T-helper 17 cell (primary cell): ENCODE results near the gene KCNQ5. TPM values are rescaled to one million over a fixed set of nuclear protein-coding genes. Genes with fewer than 3 reads are reported as not detected.

Source experiments
- ATAC-seq: fragments of 150-1000 bp; cut with Tn5 transposase; 2 replicates; pipeline ENCODE4 v1.10.0; 2021; ENCODE audit warnings: mild to moderate bottlenecking, moderate library complexity
- DNase-seq, 3 donors: peaks; one replicate each; pipeline versions ENCODE4 v3.0.0 to v3.0.0-alpha.2; 2020 to 2021
- H3K9me3 ChIP-seq: one replicate; pipeline ENCODE4 v1.7.0; 2013; ENCODE audit warnings: low read length, mild to moderate bottlenecking; ENCODE audit not compliant: control insufficient read depth, poor library complexity, severe bottlenecking
- H3K27ac Mint-ChIP-seq: one replicate; pipeline ENCODE4 v1.8.0; 2022; ENCODE audit warnings: mild to moderate bottlenecking, moderate library complexity, mixed read lengths
- H3K27me3 Mint-ChIP-seq: one replicate; pipeline ENCODE4 v1.8.0; 2022; ENCODE audit warnings: mixed read lengths
- H3K36me3 Mint-ChIP-seq: one replicate; pipeline ENCODE4 v1.8.0; 2022; ENCODE audit warnings: low read depth, mixed read lengths
- H3K4me1 Mint-ChIP-seq: one replicate; pipeline ENCODE4 v1.8.0; 2022; ENCODE audit warnings: mild to moderate bottlenecking, mixed read lengths
- H3K4me3 Mint-ChIP-seq: one replicate; pipeline ENCODE4 v1.8.0; 2022; ENCODE audit warnings: mild to moderate bottlenecking, moderate library complexity, mixed read lengths
- total RNA-seq, 4 donors: library from RNA in 2 of 4; stranded (reverse) in 2 of 4; gene quantifications; one replicate each; pipeline ENCODE4 v1.2.3 and lab custom pipeline; 2022 to 2026

The KCNQ5 gene
- total RNA-seq, 2 donors from 2014 or later, result 1.5 to 3.3 TPM

DNA sequence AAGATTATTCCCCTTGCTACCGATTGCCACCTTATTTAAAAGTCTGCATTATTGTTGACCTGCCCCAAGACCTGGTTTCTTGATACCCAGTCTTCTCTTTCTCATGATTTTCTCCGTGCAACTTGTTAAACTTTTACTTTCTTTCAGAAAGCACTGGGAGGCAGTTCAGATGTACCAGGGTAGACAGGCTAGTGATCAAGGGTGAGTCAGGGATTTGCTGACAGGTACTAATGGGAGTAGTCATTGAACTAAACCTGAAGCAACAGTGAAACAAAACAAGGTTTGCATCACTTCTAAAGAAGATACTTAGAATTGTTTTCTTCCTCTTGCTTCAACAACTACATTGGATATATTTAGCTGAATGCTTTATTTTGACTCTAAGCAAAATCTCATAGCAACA, 124.4 kb downstream of the KCNQ5 start:
- H3K4me1 Mint-ChIP-seq, result no peaks in the 10 kb centered on the region
- no peak overlapping the region for H3K4me3 Mint-ChIP-seq
- no peak overlapping the region for H3K27ac Mint-ChIP-seq
- H3K9me3 ChIP-seq, result no peaks in the 10 kb centered on the region
- peaks cover 10% of the 10 kb centered on the region for H3K27me3 Mint-ChIP-seq
- DNase-seq (no peak), ATAC-seq (no peak)
- H3K36me3 Mint-ChIP-seq, result no peaks in the 10 kb centered on the region

GRCh38 chr6:72748759-72749158, 126.9 kb downstream of the KCNQ5 start:
- no peak for DNase-seq
- Mint-ChIP-seq H3K27ac (no peak overlapping the region), H3K4me3 (no peak overlapping the region), H3K27me3 (peaks cover 10% of the 10 kb centered on the region), H3K36me3 (no peaks in the 10 kb centered on the region), H3K4me1 (no peaks in the 10 kb centered on the region)
- no peaks in the 10 kb centered on the region for H3K9me3 ChIP-seq
- no peak for ATAC-seq

DNA sequence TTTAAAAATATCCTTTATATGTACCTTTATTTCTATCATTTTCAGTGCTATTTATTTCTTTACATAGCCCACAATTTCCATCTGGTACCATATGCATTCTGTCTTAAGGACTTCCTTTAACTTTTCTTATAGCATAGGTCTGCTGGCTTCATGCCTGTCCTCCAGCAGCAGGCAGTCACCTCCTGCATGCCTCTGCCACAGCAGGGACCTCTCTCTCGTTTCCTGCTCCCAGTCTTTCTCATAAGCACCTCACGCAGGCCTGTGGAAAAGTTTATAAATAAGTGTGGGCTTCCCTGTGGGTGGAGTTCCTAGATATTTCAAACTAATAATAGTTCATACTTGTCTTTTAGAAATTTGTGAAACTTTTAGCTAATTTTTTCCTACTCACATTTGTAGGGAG, 133.9 kb downstream of the KCNQ5 start:
- no peak for ATAC-seq

DNA sequence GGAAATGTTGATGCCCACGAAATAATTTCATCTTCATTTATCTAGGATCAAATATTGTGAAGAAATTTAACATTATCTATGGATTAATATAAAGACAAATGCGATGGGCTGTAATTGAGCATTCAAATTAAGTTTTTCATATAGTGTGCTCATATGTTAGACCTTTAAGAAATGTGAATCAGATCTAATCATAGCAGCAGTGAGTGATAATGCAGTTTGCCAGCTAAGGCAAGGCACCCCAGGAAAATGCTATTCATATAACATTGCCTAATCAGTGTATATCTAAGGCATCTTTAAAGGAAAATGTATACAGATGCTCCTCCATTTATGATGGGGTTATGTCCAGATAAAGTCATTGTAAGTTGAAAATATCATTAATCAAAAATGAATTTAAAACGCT, 135.2 kb downstream of the KCNQ5 start:
- Mint-ChIP-seq H3K4me3 (no peak overlapping the region), H3K36me3 (no peaks in the 10 kb centered on the region), H3K27me3 (peaks cover 6% of the 10 kb centered on the region), H3K27ac (no peak overlapping the region), H3K4me1 (no peaks in the 10 kb centered on the region)
- no peaks in the 10 kb centered on the region for H3K9me3 ChIP-seq
- DNase-seq (no peak), ATAC-seq (no peak)

More for the DNA sequence above, 133.9 kb downstream of the KCNQ5 start:
- DNase-seq, result no peak
- Mint-ChIP-seq H3K36me3 (no peaks in the 10 kb centered on the region), H3K27ac (no peak overlapping the region), H3K4me3 (no peak overlapping the region), H3K4me1 (no peaks in the 10 kb centered on the region), H3K27me3 (peaks cover 6% of the 10 kb centered on the region)
- H3K9me3 ChIP-seq, result no peaks in the 10 kb centered on the region

GRCh38 chr6:72757926-72758325, 136.1 kb downstream of the KCNQ5 start:
- H3K27ac Mint-ChIP-seq, result no peak overlapping the region
- no peaks in the 10 kb centered on the region for H3K36me3 Mint-ChIP-seq
- peaks cover 6% of the 10 kb centered on the region for H3K27me3 Mint-ChIP-seq
- H3K9me3 ChIP-seq, result no peaks in the 10 kb centered on the region
- no peak for ATAC-seq
- DNase-seq, result no peak
- H3K4me3 Mint-ChIP-seq, result no peak overlapping the region
- H3K4me1 Mint-ChIP-seq, result no peaks in the 10 kb centered on the region

- Mint-ChIP-seq H3K4me3 (no peak overlapping the region), H3K27ac (no peak overlapping the region)
Observed at GRCh38 chr6:72758901-72759300, 137.0 kb downstream of the KCNQ5 start.

DNA sequence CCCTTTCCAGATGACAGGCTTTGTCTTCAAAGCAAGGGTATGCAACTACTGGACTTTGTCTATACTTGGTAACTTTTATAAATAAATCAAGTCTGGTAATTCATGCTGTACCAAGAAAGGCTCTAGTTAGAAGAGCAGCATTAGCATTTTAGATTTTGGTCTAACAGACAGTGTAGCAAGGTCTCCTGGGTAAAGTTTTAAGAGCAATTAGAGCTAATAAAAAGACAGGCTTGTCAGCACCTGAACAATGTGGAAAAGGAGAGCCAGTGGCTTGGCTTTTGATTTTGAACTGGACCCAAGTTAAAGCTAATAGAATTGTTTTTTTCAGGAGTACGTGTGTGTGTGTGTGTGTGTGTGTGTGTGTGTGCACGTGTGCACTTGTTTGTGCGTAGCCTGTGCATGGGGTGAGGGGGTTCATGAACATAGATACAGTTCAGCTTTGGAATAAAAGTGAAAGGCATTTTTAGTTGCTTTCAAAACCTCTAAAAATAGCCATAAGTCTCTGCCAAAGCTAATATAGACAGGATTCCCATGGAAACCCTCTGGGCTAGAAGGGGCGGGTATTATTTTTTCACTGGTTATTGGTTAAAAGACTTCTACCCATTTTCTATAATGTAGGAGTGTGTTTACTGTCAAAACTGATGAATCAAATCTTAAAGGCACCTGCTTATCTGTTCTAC, 138.4 kb downstream of the KCNQ5 start:
- no peak for ATAC-seq
- Mint-ChIP-seq H3K4me3 (no peak overlapping the region), H3K4me1 (no peaks in the 10 kb centered on the region), H3K27me3 (peaks cover 6% of the 10 kb centered on the region), H3K36me3 (peaks cover 2% of the 10 kb centered on the region), H3K27ac (no peak overlapping the region)
- DNase-seq, result no peak
- H3K9me3 ChIP-seq, result no peaks in the 10 kb centered on the region

More at GRCh38 chr6:72758901-72759300, 137.0 kb downstream of the KCNQ5 start:
- no peaks in the 10 kb centered on the region for H3K36me3 Mint-ChIP-seq
- peaks cover 6% of the 10 kb centered on the region for H3K27me3 Mint-ChIP-seq
- ATAC-seq (no peak), DNase-seq (no peak)
- no peaks in the 10 kb centered on the region for H3K4me1 Mint-ChIP-seq
- no peaks in the 10 kb centered on the region for H3K9me3 ChIP-seq

DNA sequence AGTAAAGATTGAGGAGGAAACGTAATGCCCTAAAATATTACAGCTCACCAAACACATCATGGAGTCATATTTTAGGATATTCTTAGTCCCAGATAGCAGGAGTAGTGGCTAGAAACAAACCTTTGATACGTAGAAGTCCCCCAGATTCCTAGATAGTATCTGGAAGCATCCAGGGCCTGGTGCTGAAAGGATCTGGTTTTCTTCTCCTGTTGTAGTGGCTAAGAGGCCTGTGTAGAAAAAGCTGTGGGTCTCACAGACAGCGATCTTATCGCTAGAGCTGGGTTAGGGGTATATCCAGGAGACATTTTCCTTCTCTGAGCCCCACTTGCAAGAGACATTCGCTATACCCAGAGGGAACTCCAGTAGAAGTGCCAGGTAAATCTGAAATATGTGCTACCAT, 139.9 kb downstream of the KCNQ5 start:
- Mint-ChIP-seq H3K4me1 (no peaks in the 10 kb centered on the region), H3K4me3 (no peak overlapping the region), H3K36me3 (peaks cover 2% of the 10 kb centered on the region), H3K27ac (no peak overlapping the region), H3K27me3 (peaks cover 6% of the 10 kb centered on the region)
- ATAC-seq (no peak), DNase-seq (no peak)
- H3K9me3 ChIP-seq, result no peaks in the 10 kb centered on the region

GRCh38 chr6:72769459-72770125, 147.7 kb downstream of the KCNQ5 start:
- no peaks in the 10 kb centered on the region for H3K9me3 ChIP-seq
- ATAC-seq, result no peak
- Mint-ChIP-seq H3K27ac (no peak overlapping the region), H3K4me3 (no peak overlapping the region), H3K4me1 (no peaks in the 10 kb centered on the region), H3K27me3 (no peaks in the 10 kb centered on the region), H3K36me3 (peaks cover 2% of the 10 kb centered on the region)
- no peak for DNase-seq

- H3K36me3 Mint-ChIP-seq, result no peaks in the 10 kb centered on the region
- H3K9me3 ChIP-seq, result no peaks in the 10 kb centered on the region
- no peak overlapping the region for H3K4me3 Mint-ChIP-seq
- no peaks in the 10 kb centered on the region for H3K4me1 Mint-ChIP-seq
- H3K27ac Mint-ChIP-seq, result no peak overlapping the region
- H3K27me3 Mint-ChIP-seq, result no peaks in the 10 kb centered on the region
- DNase-seq (no peak), ATAC-seq (no peak)
Observed at GRCh38 chr6:72770959-72771358, 149.1 kb downstream of the KCNQ5 start.

- no peaks in the 10 kb centered on the region for H3K9me3 ChIP-seq
- Mint-ChIP-seq H3K4me1 (no peaks in the 10 kb centered on the region), H3K36me3 (no peaks in the 10 kb centered on the region), H3K27ac (no peak overlapping the region), H3K4me3 (no peak overlapping the region), H3K27me3 (no peaks in the 10 kb centered on the region)
- no peak for ATAC-seq
- no peak for DNase-seq
Observed at GRCh38 chr6:72776456-72776855, 154.6 kb downstream of the KCNQ5 start.

DNA sequence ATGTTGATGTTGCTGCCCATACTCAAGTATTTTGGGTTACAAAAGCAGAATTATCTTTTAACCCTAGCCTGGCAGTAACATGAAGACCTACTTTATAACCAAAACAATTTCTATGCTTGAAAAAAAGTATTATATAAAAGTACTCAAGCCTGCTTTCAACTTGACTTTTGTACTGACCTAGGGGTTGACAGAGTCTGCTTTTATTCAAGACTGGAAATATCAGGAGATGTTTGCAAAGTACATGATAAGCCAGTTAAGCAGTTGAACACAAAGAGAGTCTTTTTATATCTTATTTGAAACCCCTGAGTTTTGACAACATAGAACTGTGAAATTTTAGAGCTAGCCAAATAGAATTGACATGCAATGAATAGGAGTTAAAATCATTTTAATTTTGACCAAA, 159.8 kb downstream of the KCNQ5 start:
- H3K27me3 Mint-ChIP-seq, result no peaks in the 10 kb centered on the region
- ATAC-seq (no peak), DNase-seq (no peak)
- no peak overlapping the region for H3K27ac Mint-ChIP-seq
- H3K4me3 Mint-ChIP-seq, result no peak overlapping the region
- H3K4me1 Mint-ChIP-seq, result no peaks in the 10 kb centered on the region
- no peaks in the 10 kb centered on the region for H3K9me3 ChIP-seq
- H3K36me3 Mint-ChIP-seq, result no peaks in the 10 kb centered on the region

- no peaks in the 10 kb centered on the region for H3K9me3 ChIP-seq
- no peak for ATAC-seq
- Mint-ChIP-seq H3K27ac (no peak overlapping the region), H3K4me1 (no peaks in the 10 kb centered on the region), H3K27me3 (no peaks in the 10 kb centered on the region), H3K4me3 (no peak overlapping the region), H3K36me3 (no peaks in the 10 kb centered on the region)
- DNase-seq, result no peak
Observed at GRCh38 chr6:72783035-72783434, 161.2 kb downstream of the KCNQ5 start.

GRCh38 chr6:72783666-72784065, 161.8 kb downstream of the KCNQ5 start:
- no peaks in the 10 kb centered on the region for H3K9me3 ChIP-seq
- no peak for ATAC-seq
- H3K4me3 Mint-ChIP-seq, result no peak overlapping the region
- no peaks in the 10 kb centered on the region for H3K36me3 Mint-ChIP-seq
- H3K27me3 Mint-ChIP-seq, result no peaks in the 10 kb centered on the region
- no peak overlapping the region for H3K27ac Mint-ChIP-seq
- no peak for DNase-seq
- no peaks in the 10 kb centered on the region for H3K4me1 Mint-ChIP-seq
